Embryonic facial prominence (tissue), 1 donor: ENCODE results near the gene ENSA.
A peak's percentile ranks its signal among the peaks of the same experiment; 100 is the strongest.
"Not testable (repeated sequence)": the region's sequence is repeated elsewhere in the genome, so short reads cannot be mapped to it uniquely, and the experiment has no call there.

ENCODE experiments used
- DNase-seq: peaks from one replicate; pipeline ENCODE4 v3.0.0-alpha.2; 2016; ENCODE audit errors: extremely low spot score

Gene ENSA

GRCh38 chr1:150580966-150581365 is 48.4 kb downstream of the ENSA start:
- DNase-seq = not testable (repeated sequence)

- no peak for DNase-seq
These were observed 49.3 kb downstream of the ENSA start for GRCh38 chr1:150579945-150580642.

- DNase-seq = peak; percentile 96
These were observed 50.1 kb downstream of the ENSA start, which contains the start of gene MCL1 for GRCh38 chr1:150579110-150579944. Gene MCL1 (minus strand): TSS chr1:150579610. CDS start chr1:150579530, 80 bp downstream.

GRCh38 chr1:150578272-150579109 is 50.9 kb downstream of the ENSA start:
- peak; percentile 77 for DNase-seq

GRCh38 chr1:150577557-150578271 is 51.7 kb downstream of the ENSA start:
- no peak for DNase-seq

GRCh38 chr1:150576794-150577556 is 52.4 kb downstream of the ENSA start:
- no peak for DNase-seq

- DNase-seq = no peak
These were observed 53.1 kb downstream of the ENSA start for GRCh38 chr1:150576367-150576711.

GRCh38 chr1:150575518-150576366 is 53.7 kb downstream of the ENSA start:
- DNase-seq = no peak

GRCh38 chr1:150575072-150575489 is 54.3 kb downstream of the ENSA start:
- no peak for DNase-seq

- no peak for DNase-seq
These were observed 54.9 kb downstream of the ENSA start for GRCh38 chr1:150574260-150575071.

GRCh38 chr1:150573648-150574071 is 55.8 kb downstream of the ENSA start:
- not testable (repeated sequence) for DNase-seq

- DNase-seq = no peak
These were observed 56.3 kb downstream of the ENSA start for GRCh38 chr1:150572918-150573647.
